Activated effector memory CD4-positive, alpha-beta T cell treated with Interleukin-2 at 50 U/mL for 16 hours (primary cell): Measurements from ENCODE around the gene CALCA.
"Not testable (repeated sequence)": the region's sequence is repeated elsewhere in the genome, so short reads cannot be mapped to it uniquely, and the experiment has no call there.

ENCODE experiments used
- DNase-seq: peaks from one replicate; pipeline ENCODE4 v3.0.0-alpha.2; 2020

Gene CALCA, protein sequence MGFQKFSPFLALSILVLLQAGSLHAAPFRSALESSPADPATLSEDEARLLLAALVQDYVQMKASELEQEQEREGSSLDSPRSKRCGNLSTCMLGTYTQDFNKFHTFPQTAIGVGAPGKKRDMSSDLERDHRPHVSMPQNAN

DNA sequence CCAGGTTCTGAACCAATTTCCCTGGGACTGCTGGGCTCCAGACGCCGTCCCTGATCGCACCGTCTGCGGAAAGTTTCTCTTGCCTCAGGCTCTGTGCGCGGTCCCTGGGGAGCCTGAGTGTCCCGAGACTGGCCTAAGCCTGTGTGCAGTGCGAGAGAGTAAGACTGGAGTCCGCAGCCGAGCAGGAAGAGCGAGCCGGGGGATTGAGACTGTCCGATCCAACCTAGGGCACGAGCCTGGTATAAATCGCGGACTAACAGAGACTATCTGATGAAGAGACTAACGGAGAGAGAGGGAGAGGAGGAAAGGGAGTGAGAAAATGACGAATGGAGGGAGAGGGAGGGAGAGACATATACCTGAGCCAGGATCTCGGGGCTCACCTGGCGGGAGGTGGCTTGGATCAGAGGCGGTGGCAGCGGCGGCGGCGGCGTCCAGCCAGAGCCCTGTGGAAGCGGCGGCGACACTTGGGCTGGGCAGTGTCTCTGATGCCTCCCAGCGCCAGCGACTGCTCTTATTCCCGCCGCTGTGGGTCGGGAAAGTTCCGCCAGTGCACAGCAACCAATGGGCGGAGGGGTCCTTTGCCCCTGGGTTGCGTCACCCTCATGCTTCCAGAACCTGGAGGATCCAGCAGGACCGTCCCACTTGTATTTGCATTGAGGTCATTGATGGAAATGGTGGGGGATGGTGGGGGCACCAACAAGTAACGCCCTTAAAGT is at the start of gene CALCA:
Gene CALCA (minus strand): TSS at position 487 of the 716 bp plus-strand sequence. CDS start 1,159 bp downstream, outside the sequence.
- no peak for DNase-seq

DNA sequence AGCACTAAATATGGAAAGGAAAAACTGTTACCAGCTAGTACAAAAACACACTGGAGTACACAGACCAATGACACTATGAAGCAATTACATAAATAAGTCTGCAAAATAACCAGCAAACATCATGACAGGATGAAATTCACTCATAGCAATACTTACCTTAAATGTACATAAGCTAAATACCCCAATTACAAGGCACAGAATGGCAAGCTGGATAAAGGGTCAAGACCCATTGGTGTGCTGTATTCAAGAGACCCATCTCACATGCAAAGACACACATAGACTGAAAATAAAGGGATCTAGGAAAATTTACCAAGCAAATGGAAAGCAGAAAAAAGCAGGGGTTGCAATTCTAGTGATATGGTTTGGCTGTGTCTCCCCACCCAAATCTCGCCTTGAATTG is 44.0 kb upstream of the CALCA start:
- DNase-seq = no peak

DNA sequence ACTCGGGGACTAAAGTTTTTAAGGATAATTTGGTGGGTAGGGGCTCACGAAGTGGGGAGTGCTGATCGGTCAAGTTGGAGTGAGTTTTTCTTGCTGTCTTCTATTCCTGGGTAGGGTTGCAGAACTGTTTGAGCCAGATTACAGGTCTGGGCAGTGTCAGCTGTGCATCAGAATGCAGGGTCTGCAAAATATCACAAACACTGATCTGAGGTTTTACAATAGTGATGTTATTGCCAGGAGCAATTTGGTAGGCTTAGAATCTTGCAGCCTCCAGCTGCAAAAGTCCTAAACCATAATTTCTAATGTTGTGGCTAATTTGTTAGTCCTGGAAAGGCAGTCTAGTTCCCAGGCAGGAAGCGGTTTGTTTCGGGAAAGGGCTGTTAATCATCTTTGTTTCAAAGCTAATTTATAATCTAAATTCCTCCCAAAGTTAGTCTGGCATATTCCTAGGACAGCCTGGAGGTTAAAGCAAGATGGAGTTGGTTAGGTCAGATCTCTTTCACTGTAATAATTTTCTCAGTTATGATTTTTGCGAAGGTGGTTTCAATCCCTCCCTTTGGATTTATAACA is 39.7 kb upstream of the CALCA start:
- no peak for DNase-seq

DNA sequence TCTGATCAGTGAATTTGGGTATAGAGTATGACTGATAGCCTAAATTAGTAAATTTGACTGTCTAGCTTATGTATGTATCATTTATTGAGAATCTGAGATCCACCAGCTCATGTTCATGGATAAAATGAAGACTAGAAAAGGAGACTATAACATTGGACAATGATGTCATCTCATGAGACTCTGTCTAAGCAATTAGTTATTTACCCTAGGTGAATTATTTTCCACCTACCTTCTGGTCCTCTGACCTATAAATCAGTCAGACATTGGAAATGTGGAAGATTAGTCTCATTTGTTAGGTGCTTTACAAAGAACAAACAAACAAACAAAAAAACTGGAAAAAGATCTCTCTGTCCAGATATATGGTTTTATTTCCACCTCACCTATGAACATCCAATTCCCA is 38.7 kb upstream of the CALCA start:
- DNase-seq = no peak

DNA sequence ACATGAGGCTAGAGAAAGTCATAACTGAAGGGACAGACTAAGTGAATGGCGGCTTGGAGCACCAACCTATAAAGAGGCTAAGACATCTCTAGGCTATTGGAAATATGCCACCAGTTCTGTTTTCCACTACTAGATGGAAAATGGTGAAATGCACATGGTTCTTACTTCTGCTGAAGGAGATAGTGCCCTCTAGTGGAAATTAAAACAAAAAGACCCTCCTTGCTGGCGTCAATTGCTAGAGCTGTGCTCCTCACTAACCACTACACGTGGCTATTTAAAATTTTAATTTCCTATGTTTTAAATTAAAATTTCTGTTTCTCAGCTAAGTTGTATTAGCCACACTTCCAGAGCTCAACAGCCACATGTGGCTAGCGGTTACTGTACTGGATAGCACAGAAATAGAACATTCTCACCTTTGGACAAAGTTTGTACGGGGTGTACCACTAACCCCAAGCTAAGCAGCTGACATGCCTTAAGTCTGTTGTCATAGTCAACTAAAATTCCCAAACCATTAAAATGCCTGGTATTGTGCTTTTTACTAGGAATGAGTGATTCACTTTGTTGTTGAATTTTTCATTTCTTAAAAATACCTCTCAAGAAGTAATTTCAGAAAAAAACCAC is 34.1 kb upstream of the CALCA start:
- no peak for DNase-seq

DNA sequence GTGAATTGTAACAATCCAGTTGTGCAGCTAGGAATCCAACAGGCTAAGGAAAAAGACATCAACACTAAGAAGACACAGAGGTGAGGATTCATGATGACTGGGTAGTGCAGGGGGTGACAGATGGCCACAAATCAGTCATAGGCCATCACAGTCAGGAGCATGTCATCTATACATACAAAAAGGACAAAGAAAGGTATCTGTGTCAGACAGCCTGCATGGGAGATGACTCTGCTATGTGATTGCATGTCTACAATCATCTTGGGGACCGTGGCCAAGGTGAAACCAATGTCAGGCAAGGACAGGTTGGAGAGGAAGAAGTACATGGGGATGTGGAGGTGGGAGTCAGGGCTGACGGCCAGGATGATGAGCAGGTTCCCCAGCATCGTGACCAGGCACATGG is 16.0 kb upstream of the CALCA start:
- not testable (repeated sequence) for DNase-seq

DNA sequence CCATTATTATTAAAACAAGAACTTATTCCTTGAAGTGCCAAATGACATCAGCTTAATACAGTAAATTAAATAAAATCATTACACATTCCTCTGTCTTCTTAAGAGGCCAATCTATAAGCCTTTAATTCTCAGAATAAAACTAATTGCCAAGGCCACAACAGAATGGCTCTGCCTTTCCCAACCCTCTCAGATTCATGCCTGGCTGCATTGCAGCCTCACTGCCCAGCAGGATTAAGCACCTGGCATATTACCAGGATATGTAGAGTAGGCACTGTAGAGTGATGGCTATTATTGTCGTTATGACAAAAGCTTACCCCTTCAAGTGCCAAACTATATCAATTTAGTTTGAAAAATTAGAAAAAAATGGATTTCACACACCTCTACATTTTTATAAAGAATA is 9.4 kb upstream of the CALCA start:
- no peak for DNase-seq

DNA sequence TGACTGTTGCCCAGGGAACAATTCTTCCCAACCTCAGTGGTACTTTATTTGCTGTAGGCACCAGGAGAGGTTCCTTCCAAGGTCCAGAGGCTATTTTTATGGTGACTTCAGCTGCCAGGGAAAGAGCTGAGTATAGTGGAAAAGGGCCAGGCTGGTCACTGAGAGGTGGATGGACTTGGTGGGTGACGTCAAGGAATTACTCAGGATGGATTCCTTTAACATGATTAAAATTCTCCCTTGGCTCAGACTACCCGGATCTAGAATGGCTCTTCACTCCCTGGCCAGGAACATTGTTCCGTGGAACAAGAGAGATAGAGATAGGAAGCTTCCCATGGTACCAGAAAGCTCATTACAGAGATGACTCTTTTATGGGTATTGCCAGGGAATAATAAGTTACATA is 8.7 kb upstream of the CALCA start:
- DNase-seq = no peak

DNA sequence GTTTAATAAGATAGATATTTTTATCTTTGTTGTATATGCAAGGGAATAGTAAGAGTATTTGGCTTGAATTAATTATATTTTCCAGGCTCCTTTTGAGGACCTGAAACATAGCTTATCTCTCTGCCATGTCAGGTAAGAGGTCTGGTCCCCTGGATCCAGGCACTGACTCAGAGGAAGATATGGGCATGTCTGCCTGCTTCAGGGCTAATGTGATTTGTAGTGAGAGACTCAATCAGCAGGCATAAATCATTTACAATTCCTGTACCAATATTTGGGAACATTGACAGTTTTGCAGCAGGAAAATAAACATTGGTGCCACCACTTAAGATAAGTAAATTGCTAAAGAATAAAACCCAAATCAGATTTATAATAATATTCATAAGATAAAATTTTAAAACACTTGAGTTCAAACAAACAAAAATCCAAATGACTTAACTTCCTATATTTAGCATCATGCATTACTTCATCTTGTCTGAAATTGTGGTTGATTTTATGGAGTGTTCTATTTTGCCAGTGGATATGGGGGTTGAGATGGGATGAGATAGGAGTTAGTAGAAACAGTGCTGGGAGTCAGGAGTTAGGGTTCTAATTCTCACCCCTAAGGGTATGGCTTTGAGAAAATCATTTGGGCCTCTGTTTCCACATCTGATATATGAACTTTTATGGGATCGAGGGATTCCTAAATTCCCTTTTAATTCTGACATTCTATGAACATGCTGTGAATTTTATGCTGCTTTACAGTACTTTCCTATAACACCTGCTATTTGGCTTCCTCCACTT is 5.1 kb upstream of the CALCA start:
- DNase-seq = no peak

DNA sequence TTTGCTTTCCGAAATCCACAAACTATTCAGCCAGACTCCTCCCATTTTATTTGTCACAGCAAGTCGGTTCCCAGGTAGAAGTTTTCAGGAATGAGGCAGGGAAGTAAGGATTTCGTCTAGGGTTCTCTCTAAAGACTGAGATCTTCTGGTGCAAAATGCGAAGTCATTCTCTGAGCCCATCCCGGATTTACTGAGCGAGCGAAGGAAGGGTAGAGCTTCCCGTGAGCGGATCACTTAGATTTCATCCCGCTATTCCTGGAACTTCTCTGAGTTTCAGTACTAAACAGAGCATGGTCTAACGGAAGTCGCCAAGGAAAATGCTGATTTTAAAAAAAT is 3.1 kb upstream of the CALCA start:
- DNase-seq = no peak

DNA sequence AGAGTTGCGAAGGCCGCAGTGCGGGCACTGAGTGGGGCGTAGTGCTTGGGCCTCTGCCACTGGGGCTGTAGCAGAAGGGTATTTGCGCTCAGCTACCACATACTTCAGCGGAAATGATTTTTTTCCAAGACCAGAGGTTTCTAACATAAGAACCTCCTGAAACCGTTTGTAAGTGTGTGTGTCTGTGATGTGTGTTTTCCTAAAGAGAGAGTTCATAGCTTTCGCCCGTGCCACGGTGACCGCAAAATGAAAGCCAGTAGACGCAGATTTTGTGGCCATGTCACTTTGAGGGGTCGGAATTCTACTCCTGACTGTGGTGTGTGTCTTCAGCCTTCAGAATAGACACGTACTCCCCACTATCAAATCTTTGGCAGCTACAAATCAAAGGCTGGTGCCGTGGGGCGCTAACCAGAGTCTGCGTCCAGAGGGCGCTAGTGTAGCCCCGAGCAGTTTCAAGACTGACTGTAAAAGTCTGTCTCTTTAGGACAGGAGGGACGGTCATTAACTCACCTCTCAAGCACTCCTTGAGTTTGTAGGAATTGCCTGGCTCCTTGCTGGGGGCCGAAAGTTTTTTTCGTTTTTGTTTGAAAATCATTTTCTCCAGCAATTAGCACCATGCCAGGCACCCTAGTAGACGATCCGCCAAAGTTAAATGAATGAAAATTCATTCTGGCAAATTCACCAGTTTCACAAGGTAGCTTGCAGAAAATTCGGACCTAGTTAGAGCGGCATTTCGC is 2.5 kb upstream of the CALCA start:
- DNase-seq = peak; percentile 38

DNA sequence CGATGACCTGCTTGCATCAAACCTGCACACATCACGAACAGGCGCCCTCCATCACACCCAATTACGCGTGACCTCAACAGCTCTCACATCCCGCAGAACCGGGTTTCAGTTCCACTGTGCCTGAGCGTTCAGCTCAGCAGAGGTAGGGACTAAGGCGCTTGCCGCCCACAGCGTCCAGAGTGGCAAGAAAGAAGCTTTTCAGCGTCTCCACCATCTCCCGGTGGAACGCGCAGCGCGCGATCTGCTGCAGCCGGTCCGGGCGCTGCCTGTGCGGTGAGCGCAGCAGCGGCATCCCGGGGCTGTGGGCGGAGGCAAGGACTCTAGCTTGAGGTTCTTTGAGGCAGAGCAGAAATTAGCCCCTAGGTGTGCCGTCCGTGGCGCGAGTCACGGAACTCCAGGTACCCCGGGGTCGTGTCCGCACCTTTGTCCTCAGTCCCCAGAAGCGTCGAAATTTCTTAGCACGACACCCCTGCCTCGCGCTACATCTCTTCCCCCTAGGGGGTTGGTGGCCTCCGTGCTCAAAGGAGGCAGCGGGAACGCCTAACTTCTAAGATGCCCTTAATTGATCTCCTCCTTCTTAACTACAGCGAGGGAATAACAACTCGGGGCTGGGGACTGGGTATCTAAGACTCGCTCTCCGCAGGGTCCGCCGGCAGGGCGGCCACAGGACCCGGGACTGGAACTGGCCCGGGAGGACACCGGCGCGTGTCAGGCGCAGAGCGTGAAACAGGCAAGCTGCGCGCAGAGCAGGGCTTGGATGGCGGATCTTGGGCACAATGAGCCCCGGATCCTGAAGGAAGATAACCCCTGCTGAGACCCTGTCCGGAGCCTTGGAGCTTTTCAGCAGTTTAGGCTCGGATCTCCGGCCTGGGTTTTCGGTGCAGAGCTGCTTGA is 1.7 kb upstream of the CALCA start:
- peak; percentile 10 for DNase-seq

DNA sequence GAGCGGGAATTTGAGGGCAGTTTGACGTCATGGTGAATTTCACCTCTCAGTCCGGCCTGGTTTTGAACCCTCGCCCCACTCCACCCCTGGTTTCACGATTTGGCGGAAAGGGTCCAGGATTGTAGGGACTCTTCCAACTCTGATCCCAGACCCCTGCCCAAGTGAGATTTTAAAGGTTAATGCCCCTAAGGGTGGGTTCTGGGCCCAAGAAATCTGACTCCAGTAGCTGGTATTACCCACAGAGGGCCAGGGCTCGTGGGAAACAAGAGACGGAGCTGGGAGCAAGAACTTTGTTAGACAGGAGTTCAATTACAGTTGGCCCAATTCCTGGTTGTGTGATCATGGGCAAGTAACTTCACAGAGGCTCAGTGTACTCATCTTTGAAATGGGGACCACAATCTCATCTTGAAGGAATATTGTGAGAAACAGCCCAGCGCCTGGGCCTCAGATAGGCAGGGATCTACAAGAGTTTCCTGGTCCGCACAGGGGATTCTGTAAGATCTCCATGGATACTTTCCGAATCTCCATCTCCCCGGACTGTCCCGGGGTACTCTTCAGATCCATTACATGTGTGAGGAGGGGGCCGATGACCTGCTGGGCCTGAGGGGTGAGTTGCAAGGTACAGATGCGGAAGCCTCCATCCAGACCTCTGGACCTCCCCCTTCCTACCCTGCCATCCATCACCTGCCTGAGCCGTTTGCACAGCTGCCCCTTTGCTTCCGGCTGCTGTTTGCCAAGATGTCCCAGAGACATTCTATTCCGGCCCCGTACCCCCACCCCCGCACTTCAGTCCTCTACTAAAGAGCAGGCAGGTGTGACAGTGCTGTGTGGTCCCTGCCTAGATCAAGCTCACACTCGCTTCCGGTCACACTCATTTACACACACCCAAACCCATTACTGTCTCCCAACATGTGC is 687 bp upstream of the CALCA start:
- DNase-seq = no peak

DNA sequence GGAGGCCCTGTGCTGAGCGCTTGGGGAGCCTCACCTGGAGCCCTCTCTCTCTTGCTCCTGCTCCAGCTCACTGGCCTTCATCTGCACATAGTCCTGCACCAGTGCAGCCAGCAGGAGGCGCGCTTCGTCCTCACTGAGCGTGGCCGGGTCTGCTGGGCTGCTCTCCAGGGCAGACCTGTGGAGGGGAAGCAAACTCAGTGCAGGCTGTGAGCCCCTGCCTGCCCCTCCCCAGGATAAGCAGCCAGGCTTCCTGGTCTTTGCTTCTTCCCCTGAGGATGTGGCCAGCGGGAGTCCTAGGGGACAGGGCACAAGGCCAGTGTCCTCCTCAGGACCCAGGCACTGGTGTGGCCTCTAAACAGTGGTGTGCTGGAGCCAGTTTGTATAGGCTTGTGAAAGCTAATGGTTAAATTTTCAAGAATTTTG is 2.2 kb downstream of the CALCA start:
- no peak for DNase-seq

DNA sequence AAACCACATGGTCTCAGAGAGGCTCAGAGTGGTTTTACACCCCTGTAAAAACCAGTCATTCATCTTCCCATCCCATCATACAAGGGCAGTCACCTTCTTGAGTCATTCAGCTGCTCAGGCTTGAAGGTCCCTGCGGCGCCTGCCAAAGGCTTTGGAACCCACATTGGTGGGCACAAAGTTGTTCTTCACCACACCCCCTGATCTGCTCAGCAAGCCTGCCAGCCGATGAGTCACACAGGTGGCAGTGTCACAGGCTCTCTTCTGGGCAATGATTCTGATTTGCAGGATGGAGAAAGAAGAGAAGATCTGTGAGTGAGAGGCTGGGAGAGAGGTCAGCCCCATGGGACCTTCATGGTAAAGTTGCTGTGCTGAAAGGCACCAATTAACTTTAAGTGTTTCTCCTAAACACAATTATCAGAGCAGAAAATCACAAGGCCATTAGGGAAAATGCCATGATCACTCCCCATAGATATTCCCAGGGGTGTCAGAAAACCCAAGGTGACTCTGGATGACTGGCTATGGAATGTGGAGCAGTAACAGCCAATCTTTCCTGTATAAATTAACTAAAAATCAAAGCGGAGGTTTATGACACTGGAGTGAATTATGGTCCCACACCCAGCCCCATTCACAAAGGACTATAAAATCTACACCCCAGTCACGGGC is 4.4 kb downstream of the CALCA start:
- DNase-seq = no peak

DNA sequence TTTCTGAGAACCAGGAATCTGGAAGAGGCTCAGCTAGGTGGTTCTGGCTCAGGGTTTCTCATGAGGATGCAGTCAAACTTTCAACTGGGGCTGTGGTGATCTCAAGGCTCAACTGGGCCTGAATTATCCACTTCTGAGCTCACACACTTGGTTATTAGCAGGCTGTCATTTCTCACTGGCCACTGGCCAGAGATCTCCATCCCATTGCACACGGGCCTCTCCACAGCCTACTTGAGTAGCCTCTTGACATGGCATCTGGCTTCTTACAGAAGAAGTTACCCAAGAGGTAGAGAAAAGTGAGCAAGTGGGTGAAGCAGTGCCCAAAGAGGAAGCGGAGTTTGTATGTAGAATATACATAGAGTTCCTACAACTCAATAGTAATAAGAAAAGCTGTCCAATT is 16.0 kb downstream of the CALCA start:
- DNase-seq = no peak

DNA sequence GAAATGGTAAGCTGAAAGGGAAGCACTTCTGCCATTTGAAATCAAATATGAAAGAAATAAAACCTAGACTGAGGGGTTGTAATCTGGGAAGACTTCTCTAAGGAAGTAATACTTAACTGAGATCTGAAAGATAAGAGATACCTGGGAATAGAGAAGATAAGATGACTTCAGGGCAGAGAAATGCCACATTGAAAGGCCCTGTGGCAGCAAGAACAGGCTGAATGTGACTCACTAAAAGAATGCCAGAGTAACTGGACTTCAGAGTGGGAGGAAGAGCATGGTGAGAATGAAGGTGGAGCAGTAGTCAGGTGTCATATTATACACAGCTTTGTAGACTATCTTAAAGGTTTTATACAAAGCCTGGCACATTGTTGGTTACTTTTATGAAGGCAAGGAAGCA is 17.6 kb downstream of the CALCA start:
- DNase-seq = no peak

DNA sequence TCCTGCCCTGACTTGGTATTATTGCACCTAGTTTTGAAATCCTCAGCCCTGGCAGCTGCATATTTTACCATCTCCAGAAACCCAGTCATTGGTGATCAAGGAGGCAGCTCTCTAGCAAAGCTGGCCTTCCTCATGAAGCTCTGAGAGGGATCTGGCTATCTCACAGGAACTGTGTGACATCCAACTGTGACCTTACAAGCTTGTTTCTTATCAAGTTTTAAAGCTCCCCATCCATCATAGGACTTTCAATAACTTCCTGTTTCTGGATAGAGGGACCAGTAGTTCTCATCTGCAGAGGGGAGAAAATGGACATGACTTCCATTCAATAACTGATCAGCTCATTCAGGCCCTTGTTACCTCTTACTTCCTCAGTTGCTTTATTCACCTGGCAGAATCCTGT is 18.2 kb downstream of the CALCA start:
- DNase-seq = no peak

DNA sequence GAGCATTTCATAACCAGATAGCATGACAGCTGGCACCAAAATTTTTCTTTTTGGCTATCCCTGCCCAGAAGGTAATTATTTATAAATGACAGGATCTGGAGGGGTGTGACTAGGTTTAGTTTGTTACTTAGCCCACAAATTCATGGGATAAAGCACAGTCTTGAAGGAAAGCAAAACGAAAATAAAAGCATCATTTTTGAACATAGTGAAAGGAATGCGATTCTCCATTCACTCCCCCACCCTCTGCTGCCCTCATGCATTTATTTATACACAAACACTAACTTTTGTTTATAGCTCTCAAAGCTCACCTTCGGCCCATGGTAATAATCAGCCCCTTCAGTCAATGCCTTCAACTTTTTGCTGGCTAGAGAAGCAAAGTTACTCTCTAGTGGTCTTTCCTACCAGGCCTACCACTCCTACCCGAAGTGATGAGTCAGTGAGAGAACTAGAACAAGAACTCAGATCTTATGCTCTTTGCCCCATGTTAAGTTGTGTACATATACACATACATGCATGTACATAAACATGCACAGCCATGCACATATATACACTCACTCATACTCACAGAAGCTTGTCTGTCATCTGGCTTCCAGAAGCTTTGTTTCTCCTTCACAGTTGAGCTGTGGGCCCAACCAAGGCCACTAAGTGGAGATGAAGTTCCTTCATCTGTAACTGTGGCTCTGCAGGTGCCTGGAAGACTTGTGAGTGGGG is 22.6 kb downstream of the CALCA start:
- DNase-seq = no peak
